Immature natural killer cell (primary cell): Measurements from ENCODE around the gene FBXO4. TPM values are rescaled to one million over a fixed set of nuclear protein-coding genes. Genes with fewer than 3 reads are reported as not detected.
"Not testable (repeated sequence)": the region's sequence is repeated elsewhere in the genome, so short reads cannot be mapped to it uniquely, and the experiment has no call there.

Experiments used
- DNase-seq, 3 donors: peaks; one replicate each; pipeline ENCODE4 v3.0.0; 2022; ENCODE audit warnings: mixed read lengths in 1 of 3
- H3K27ac Mint-ChIP-seq, 6 donors: one replicate each; pipeline ENCODE4 v1.8.0; 2020; ENCODE audit warnings: mixed read lengths in 6 of 6, mild to moderate bottlenecking in 5 of 6, inconsistent platforms in 4 of 6, moderate library complexity in 3 of 6
- H3K27me3 Mint-ChIP-seq, 3 donors: one replicate each; pipeline ENCODE4 v1.8.0; 2020 to 2021; ENCODE audit warnings: low read depth in 3 of 3, mild to moderate bottlenecking in 3 of 3, mixed read lengths in 3 of 3, moderate library complexity in 3 of 3, inconsistent platforms in 1 of 3
- H3K36me3 Mint-ChIP-seq, 3 donors: one replicate each; pipeline ENCODE4 v1.8.0; 2020; ENCODE audit warnings: mixed read lengths in 3 of 3, inconsistent platforms in 2 of 3, mild to moderate bottlenecking in 2 of 3
- H3K4me1 Mint-ChIP-seq, 2 donors: one replicate each; pipeline ENCODE4 v1.8.0; 2020; ENCODE audit warnings: inconsistent platforms in 2 of 2, mild to moderate bottlenecking in 2 of 2, mixed read lengths in 2 of 2, moderate library complexity in 1 of 2
- H3K4me3 Mint-ChIP-seq, 5 donors: one replicate each; pipeline ENCODE4 v1.8.0; 2020; ENCODE audit warnings: mild to moderate bottlenecking in 5 of 5, mixed read lengths in 5 of 5, inconsistent platforms in 3 of 5, moderate library complexity in 3 of 5
- H3K9me3 Mint-ChIP-seq, 6 donors: one replicate each; pipeline ENCODE4 v1.8.0; 2020; ENCODE audit warnings: mild to moderate bottlenecking in 6 of 6, mixed read lengths in 6 of 6, inconsistent platforms in 4 of 6, moderate library complexity in 3 of 6
- polyA plus RNA-seq, 3 donors: library from polyadenylated mRNA; unstranded; fragments of 300-500 nt; fragmentation: Illumina TruSeq; gene quantifications; one replicate each; pipeline ENCODE4 v1.2.3, GENCODE V29; 2021

FBXO4 gene
- polyA plus RNA-seq, 3 donors from 2014 or later, result 17.6 to 21.2 (median 19.3) TPM

- H3K27me3 Mint-ChIP-seq, result peaks cover 0 to 4% (median 3%) of the 10 kb centered on the region in 3 donors
- H3K4me1 Mint-ChIP-seq, result no peaks in the 10 kb centered on the region
- DNase-seq, result no peak
- H3K27ac Mint-ChIP-seq, result peak overlapping the region in 1 of 6 donors; percentile 2
- no peaks in the 10 kb centered on the region for H3K36me3 Mint-ChIP-seq
- no peak overlapping the region for H3K4me3 Mint-ChIP-seq
- peaks cover 0 to 7% (median 2%) of the 10 kb centered on the region in 6 donors for H3K9me3 Mint-ChIP-seq
Measured at GRCh38 chr5:41973887-41974286, 48.8 kb downstream of the FBXO4 start.

DNA sequence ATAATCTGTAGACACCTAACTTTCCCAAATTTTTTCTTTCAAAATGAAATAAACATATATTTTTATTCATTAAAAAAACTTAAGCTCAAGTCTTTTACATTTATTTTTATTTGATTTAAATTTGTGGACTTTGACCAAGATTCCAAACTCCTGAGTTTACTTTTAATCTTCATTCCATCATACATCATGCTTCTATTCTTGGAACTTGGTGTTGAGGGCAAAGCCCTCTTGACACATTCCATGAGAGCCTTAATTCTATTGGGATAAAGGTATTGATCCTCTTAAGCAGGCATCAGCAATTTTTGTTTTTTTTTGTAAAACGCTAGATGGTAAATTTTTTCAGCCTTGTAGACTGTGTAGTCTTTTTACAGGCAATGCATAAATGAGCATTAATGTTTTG, 53.6 kb downstream of the FBXO4 start:
- H3K4me1 Mint-ChIP-seq, result no peaks in the 10 kb centered on the region
- peaks cover 0 to 3% (median 0%) of the 10 kb centered on the region in 6 donors for H3K9me3 Mint-ChIP-seq
- H3K4me3 Mint-ChIP-seq, result no peak overlapping the region
- H3K27ac Mint-ChIP-seq, result no peak overlapping the region
- no peak for DNase-seq
- peaks cover 0 to 7% (median 2%) of the 10 kb centered on the region in 3 donors for H3K27me3 Mint-ChIP-seq
- H3K36me3 Mint-ChIP-seq, result no peaks in the 10 kb centered on the region

- DNase-seq, result no peak
- Mint-ChIP-seq H3K27me3 (peaks cover 0 to 3% (median 2%) of the 10 kb centered on the region in 3 donors), H3K4me3 (no peak overlapping the region), H3K4me1 (no peaks in the 10 kb centered on the region), H3K36me3 (no peaks in the 10 kb centered on the region), H3K9me3 (peaks cover 0 to 8% (median 0%) of the 10 kb centered on the region in 6 donors), H3K27ac (no peak overlapping the region)
Measured at GRCh38 chr5:41980396-41980795, 55.3 kb downstream of the FBXO4 start.

DNA sequence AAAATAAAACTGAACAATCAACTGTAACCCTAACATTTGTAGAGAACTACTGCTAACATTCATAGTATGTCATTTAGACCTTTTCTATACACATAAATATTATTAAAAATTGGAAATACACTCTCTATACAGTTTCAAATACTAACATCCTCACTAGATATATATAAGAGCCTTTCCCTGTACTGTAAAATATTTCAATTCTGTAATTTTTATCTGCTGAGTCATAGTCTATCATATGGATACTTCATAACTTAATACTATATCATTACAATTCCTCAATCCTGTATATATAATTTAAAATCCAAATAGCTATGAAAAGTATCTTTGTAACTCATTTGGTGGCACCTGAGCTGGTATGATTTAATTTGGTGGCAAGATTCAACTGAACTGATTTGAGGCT, 55.8 kb downstream of the FBXO4 start:
- Mint-ChIP-seq H3K27me3 (peaks cover 0 to 3% (median 0%) of the 10 kb centered on the region in 3 donors), H3K4me1 (no peaks in the 10 kb centered on the region), H3K27ac (no peak overlapping the region), H3K9me3 (peaks cover 0 to 5% (median 0%) of the 10 kb centered on the region in 6 donors), H3K4me3 (no peak overlapping the region), H3K36me3 (no peaks in the 10 kb centered on the region)
- DNase-seq, result no peak

DNA sequence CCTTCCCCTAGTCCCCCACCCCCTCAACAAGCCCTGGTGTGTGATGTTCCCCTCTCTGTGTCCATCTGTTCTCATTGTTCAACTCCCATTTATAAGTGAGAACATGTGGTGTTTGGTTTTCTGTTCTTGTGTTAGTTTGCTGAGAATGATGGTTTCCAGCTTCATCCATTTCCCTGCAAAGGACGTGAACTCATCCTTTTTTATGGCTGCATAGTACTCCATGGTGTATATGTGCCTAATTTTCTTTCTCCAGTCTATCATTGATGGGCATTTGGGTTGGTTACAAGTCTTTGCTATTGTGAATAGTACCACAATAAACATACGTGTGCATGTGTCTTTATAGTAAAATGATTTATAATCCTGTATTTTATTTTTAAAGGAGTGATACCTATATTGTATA, 57.8 kb downstream of the FBXO4 start:
- DNase-seq, H3K27me3 Mint-ChIP-seq, H3K9me3 Mint-ChIP-seq, H3K4me3 Mint-ChIP-seq, H3K4me1 Mint-ChIP-seq, H3K36me3 Mint-ChIP-seq, H3K27ac Mint-ChIP-seq: not testable (repeated sequence)

GRCh38 chr5:41983284-41983683, 58.2 kb downstream of the FBXO4 start:
- H3K27me3 Mint-ChIP-seq, result peaks cover 0 to 6% (median 5%) of the 10 kb centered on the region in 3 donors
- no peak overlapping the region for H3K27ac Mint-ChIP-seq
- no peaks in the 10 kb centered on the region for H3K36me3 Mint-ChIP-seq
- peaks cover 0 to 9% (median 0%) of the 10 kb centered on the region in 6 donors for H3K9me3 Mint-ChIP-seq
- no peak overlapping the region for H3K4me3 Mint-ChIP-seq
- H3K4me1 Mint-ChIP-seq, result no peaks in the 10 kb centered on the region
- DNase-seq, result no peak

GRCh38 chr5:41985945-41986695, 61.0 kb downstream of the FBXO4 start:
- Mint-ChIP-seq H3K4me1 (no peaks in the 10 kb centered on the region), H3K4me3 (no peak overlapping the region), H3K36me3 (no peaks in the 10 kb centered on the region), H3K9me3 (peaks cover 0 to 12% (median 0%) of the 10 kb centered on the region in 6 donors), H3K27me3 (peaks cover 0 to 6% (median 5%) of the 10 kb centered on the region in 3 donors), H3K27ac (no peak overlapping the region)
- no peak for DNase-seq

Other genes with a start within 250 kb of the FBXO4 start
- gene OXCT1, start 54.9 kb upstream of the FBXO4 start, polyA plus RNA-seq, result 10 to 100 TPM; 16.6 to 25.3 (median 17.5) TPM
- gene RIMOC1, start 20.9 kb upstream of the FBXO4 start, polyA plus RNA-seq, result 1 to 10 TPM; 3.5 to 9.2 (median 4.5) TPM